ENCODE measurements around the gene EED. TPM values are rescaled to one million over a fixed set of nuclear protein-coding genes. Genes with fewer than 3 reads are reported as not detected.
A peak's percentile ranks its signal among the peaks of the same experiment; 100 is the strongest.

The EED gene
- total RNA-seq, 1 experiment from 2014 or later: 27.3 TPM

- ATAC-seq (no peak), DNase-seq (ENCODE audit: low spot score) (no peak)
- POLR2A ChIA-PET: no interaction called here
- CTCF ChIA-PET: no interaction called here
- H3K4me3 Mint-ChIP-seq: no peak overlapping the region
- no peak overlapping the region for H3K27ac Mint-ChIP-seq
- peaks cover 21% of the 10 kb centered on the region for H3K36me3 Mint-ChIP-seq
- peaks cover 8% of the 10 kb centered on the region for H3K4me1 Mint-ChIP-seq
- TF ChIP-seq NR1H2 (CRISPR knock-in tag; IDR thresholded peaks at IDR 0.05) (no peak), FOXP1 (CRISPR knock-in tag; IDR thresholded peaks at IDR 0.05; ENCODE audit: borderline replicate concordance) (no peak), ELF4 (CRISPR knock-in tag; IDR thresholded peaks at IDR 0.05; ENCODE audit: low read depth) (no peak), CREM (CRISPR knock-in tag; IDR thresholded peaks at IDR 0.05) (no peak), EMX1 (CRISPR knock-in tag; IDR thresholded peaks at IDR 0.05) (no peak), AR (CRISPR knock-in tag; IDR thresholded peaks at IDR 0.05) (no peak), MYBL2 (CRISPR knock-in tag; IDR thresholded peaks at IDR 0.05) (no peak), ZNF317 (CRISPR knock-in tag; IDR thresholded peaks at IDR 0.05; ENCODE audit: borderline replicate concordance, low read depth) (no peak), ZNF263 (CRISPR knock-in tag; IDR thresholded peaks at IDR 0.05; ENCODE audit: low read depth) (no peak), ETV6 (CRISPR knock-in tag; IDR thresholded peaks at IDR 0.05) (no peak), USF2 (CRISPR knock-in tag; IDR thresholded peaks at IDR 0.05) (no peak), ZNF423 (CRISPR knock-in tag; IDR thresholded peaks at IDR 0.05) (no peak), NR3C1 (CRISPR knock-in tag; conservative IDR thresholded peaks at IDR 0.05; ENCODE audit: low read depth) (no peak), IRF2 (CRISPR knock-in tag; IDR thresholded peaks at IDR 0.05; ENCODE audit: borderline replicate concordance, low read depth) (no peak), CBFB (CRISPR knock-in tag; IDR thresholded peaks at IDR 0.05; ENCODE audit: low read depth) (no peak), ATF3 (CRISPR knock-in tag; conservative IDR thresholded peaks at IDR 0.05) (no peak)
- H3K27me3 Mint-ChIP-seq (ENCODE audit: low read depth): no peaks in the 10 kb centered on the region
- no peaks in the 10 kb centered on the region for H3K9me3 Mint-ChIP-seq
Measured at GRCh38 chr11:86269645-86270044, 25.1 kb downstream of the EED start.

DNA sequence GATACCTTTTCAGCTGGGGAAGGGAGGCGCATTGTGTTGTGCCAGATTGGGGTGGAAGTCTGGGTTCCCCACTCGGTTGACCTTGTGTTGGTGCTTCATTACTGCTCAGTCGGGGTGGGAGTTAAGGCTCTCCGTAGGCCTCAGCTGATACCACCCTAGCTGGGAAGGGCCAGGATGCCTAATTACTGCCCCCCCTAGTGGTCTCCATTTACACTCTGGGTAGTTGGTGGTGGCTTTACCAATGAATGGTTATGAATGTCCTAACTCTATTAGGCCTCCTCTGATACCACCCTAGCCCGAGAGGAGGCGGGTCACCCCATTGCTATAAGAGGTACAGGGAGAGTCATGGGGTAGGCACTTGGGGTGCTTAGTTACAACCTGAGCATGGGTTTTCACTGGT, 29.9 kb downstream of the EED start:
- CTCF ChIA-PET: interaction anchor here (0.6 to 1.0 kb wide), 6 partner anchors 11 to 282 kb away, joined by 3 to 6 read pairs (median 4); no protein-coding TSS in a partner anchor
- Mint-ChIP-seq H3K9me3 (no peaks in the 10 kb centered on the region), H3K27ac (no peak overlapping the region; the same call in 1 of the 2 replicates), H3K36me3 (peaks cover 25% of the 10 kb centered on the region), H3K27me3 (ENCODE audit: low read depth) (no peaks in the 10 kb centered on the region), H3K4me3 (no peak overlapping the region), H3K4me1 (peaks cover 9% of the 10 kb centered on the region)
- DNase-seq (ENCODE audit: low spot score): peak; percentile 45
- 0 out of 2 replicates have a peak, but pooled peaks have one; percentile 28 for TF ChIP-seq ZNF232 (CRISPR knock-in tag; IDR thresholded peaks at IDR 0.05)
- TF ChIP-seq ZBTB21 (CRISPR knock-in tag; IDR thresholded peaks at IDR 0.05; ENCODE audit: borderline replicate concordance): no peak
- no peak for TF ChIP-seq IRF1 (CRISPR knock-in tag; IDR thresholded peaks at IDR 0.05)
- TF ChIP-seq CTCF (IDR thresholded peaks at IDR 0.05): peak; percentile 31; the same call in 1 of the 2 replicates
- POLR2A ChIA-PET: no interaction called here
- peak; percentile 100 for ATAC-seq
